Astrocyte (in vitro differentiated cells and primary cell): ENCODE results near the gene NKX1-2.

Source experiments
- EZH2 ChIP-seq: IDR thresholded peaks from 2 replicates; pipeline ENCODE4 v1.6.1; 2012; ENCODE audit warnings: mild to moderate bottlenecking, low read length, inconsistent platforms; ENCODE audit not compliant: insufficient read depth
- TF ChIP-seq, protein P1 (sequence below): IDR thresholded peaks from 2 replicates; pipeline ENCODE4 v1.5.1; 2011; ENCODE audit warnings: low read depth, mild to moderate bottlenecking, inconsistent platforms, low read length, moderate library complexity; ENCODE audit not compliant: insufficient read depth

DNA sequence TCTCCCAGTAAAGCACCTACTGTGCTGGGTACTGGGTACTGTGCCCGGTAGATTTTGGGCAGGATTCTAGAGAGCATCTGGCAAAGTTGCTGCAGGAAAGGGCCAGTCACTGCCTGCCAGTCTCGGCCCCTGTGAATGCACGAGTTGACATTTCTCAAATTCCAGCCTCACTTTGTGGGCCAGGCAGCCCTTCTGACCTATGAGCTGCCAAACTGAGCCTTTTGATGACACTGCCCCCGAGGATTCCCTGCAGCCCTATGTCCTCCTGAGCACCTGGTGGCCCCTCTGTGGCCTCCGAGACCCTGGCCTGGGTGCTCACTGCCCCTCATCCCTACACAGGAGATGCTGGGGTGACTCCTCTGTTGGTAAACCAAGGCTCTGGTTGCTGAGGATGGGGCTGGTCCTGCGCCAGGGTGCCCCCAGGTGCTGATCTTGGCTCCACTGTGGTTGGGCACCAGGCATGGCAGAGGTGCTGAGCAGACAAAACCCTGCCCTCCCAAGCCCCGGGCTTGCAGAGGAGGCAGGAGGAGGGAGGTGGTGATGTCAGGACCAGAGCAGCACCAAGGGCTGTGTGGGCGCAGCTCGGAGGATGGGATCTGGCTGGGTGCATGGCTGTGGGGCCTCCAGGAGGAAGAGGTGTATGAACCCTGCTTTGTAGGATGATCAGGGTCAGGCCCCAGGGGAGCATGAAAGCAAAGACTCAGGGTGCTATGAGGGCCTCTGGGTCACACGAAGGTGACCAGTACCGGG is 28.0 kb upstream of the NKX1-2 start:
- TF ChIP-seq, protein P1, sequence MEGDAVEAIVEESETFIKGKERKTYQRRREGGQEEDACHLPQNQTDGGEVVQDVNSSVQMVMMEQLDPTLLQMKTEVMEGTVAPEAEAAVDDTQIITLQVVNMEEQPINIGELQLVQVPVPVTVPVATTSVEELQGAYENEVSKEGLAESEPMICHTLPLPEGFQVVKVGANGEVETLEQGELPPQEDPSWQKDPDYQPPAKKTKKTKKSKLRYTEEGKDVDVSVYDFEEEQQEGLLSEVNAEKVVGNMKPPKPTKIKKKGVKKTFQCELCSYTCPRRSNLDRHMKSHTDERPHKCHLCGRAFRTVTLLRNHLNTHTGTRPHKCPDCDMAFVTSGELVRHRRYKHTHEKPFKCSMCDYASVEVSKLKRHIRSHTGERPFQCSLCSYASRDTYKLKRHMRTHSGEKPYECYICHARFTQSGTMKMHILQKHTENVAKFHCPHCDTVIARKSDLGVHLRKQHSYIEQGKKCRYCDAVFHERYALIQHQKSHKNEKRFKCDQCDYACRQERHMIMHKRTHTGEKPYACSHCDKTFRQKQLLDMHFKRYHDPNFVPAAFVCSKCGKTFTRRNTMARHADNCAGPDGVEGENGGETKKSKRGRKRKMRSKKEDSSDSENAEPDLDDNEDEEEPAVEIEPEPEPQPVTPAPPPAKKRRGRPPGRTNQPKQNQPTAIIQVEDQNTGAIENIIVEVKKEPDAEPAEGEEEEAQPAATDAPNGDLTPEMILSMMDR: no peak
- TF ChIP-seq EZH2: no peak
